Activated CD8-positive, alpha-beta T cell treated with anti-CD3 and anti-CD28 coated beads, Interleukin-2, amount 10 ng/mL, durations not matched to agents 7 days and 5 days (primary cell): ENCODE results near the gene ARHGAP36. TPM values are rescaled to one million over a fixed set of nuclear protein-coding genes. Genes with fewer than 3 reads are reported as not detected.

Source experiments
- ATAC-seq: fragments of 150-1000 bp; cut with Tn5 transposase; one replicate; pipeline ENCODE4 v1.10.0; 2021; ENCODE audit warnings: moderate library complexity
- CTCF ChIA-PET: fragments of 350-600 bp; sonication (Branson Sonifier 250); formaldehyde crosslinking; loops from one replicate; lab custom pipeline; 2021; ENCODE audit warnings: antibody characterized with exemption; lab: Charles Lee
- POLR2A ChIA-PET: fragments of 350-600 bp; sonication (Branson Sonifier 250); formaldehyde crosslinking; loops from one replicate; lab custom pipeline; 2021; ENCODE audit warnings: antibody characterized with exemption; lab: Charles Lee
- DNase-seq: peaks from one replicate; pipeline ENCODE4 v3.0.0-alpha.2; 2020
- H3K27ac Mint-ChIP-seq: one replicate; pipeline ENCODE4 v1.8.0; 2021; ENCODE audit warnings: mild to moderate bottlenecking, mixed read lengths
- H3K27me3 Mint-ChIP-seq: one replicate; pipeline ENCODE4 v1.8.0; 2021; ENCODE audit warnings: low read depth, mixed read lengths
- H3K36me3 Mint-ChIP-seq: one replicate; pipeline ENCODE4 v1.8.0; 2021; ENCODE audit warnings: low read depth, mixed read lengths
- H3K4me1 Mint-ChIP-seq: one replicate; pipeline ENCODE4 v1.8.0; 2021; ENCODE audit warnings: low read depth, mixed read lengths
- H3K4me3 Mint-ChIP-seq: one replicate; pipeline ENCODE4 v1.8.0; 2021; ENCODE audit warnings: mild to moderate bottlenecking, mixed read lengths
- H3K9me3 Mint-ChIP-seq: one replicate; pipeline ENCODE4 v1.8.0; 2022; ENCODE audit warnings: mixed read lengths; ENCODE audit not compliant: insufficient read depth
- total RNA-seq, 2 experiments: library from RNA; stranded (reverse); gene quantifications; one replicate each; pipeline ENCODE4 v1.2.3, GENCODE V29; 2021

ARHGAP36 gene
- total RNA-seq, result not detected

GRCh38 chrX:131058136-131058868 lies at the start of gene ARHGAP36:
Gene ARHGAP36 (plus strand): TSS chrX:131058346. CDS start chrX:131081666, 23,320 bp downstream.
- POLR2A ChIA-PET, result no interaction called here

GRCh38 chrX:131010186-131010585 lies 48.0 kb upstream of the ARHGAP36 start:
- no peaks in the 10 kb centered on the region for H3K4me1 Mint-ChIP-seq
- H3K9me3 Mint-ChIP-seq, result no peaks in the 10 kb centered on the region
- H3K27me3 Mint-ChIP-seq, result no peaks in the 10 kb centered on the region
- no peaks in the 10 kb centered on the region for H3K36me3 Mint-ChIP-seq
- CTCF ChIA-PET, result no interaction called here
- ATAC-seq (no peak), DNase-seq (no peak)
- POLR2A ChIA-PET, result no interaction called here
- no peak overlapping the region for H3K4me3 Mint-ChIP-seq
- no peak overlapping the region for H3K27ac Mint-ChIP-seq

More at GRCh38 chrX:131058136-131058868, at the start of gene ARHGAP36:
- no peaks in the 10 kb centered on the region for H3K4me1 Mint-ChIP-seq
- DNase-seq, result no peak
- H3K36me3 Mint-ChIP-seq, result no peaks in the 10 kb centered on the region
- no peak for ATAC-seq
- no peak within 1 kb of the TSS for H3K27ac Mint-ChIP-seq
- CTCF ChIA-PET, result no interaction called here
- peaks cover 22% of the 10 kb centered on the region for H3K27me3 Mint-ChIP-seq
- H3K9me3 Mint-ChIP-seq, result no peaks in the 10 kb centered on the region
- H3K4me3 Mint-ChIP-seq, result no peak within 1 kb of the TSS

GRCh38 chrX:131025336-131025735 lies 32.8 kb upstream of the ARHGAP36 start:
- CTCF ChIA-PET, result no interaction called here
- no peaks in the 10 kb centered on the region for H3K9me3 Mint-ChIP-seq
- POLR2A ChIA-PET, result no interaction called here

GRCh38 chrX:131032354-131033230 lies 25.6 kb upstream of the ARHGAP36 start:
- ATAC-seq (no peak), DNase-seq (no peak)
- H3K4me3 Mint-ChIP-seq, result no peak overlapping the region
- peaks cover 2% of the 10 kb centered on the region for H3K27me3 Mint-ChIP-seq
- H3K36me3 Mint-ChIP-seq, result no peaks in the 10 kb centered on the region
- ChIA-PET POLR2A (no interaction called here), CTCF (no interaction called here)
- no peak overlapping the region for H3K27ac Mint-ChIP-seq
- H3K4me1 Mint-ChIP-seq, result no peaks in the 10 kb centered on the region
- H3K9me3 Mint-ChIP-seq, result no peaks in the 10 kb centered on the region

More at GRCh38 chrX:131025336-131025735, 32.8 kb upstream of the ARHGAP36 start:
- Mint-ChIP-seq H3K27ac (no peak overlapping the region), H3K4me3 (no peak overlapping the region), H3K36me3 (no peaks in the 10 kb centered on the region), H3K27me3 (peaks cover 4% of the 10 kb centered on the region), H3K4me1 (no peaks in the 10 kb centered on the region)
- ATAC-seq (no peak), DNase-seq (no peak)

GRCh38 chrX:131034063-131034462 lies 24.1 kb upstream of the ARHGAP36 start:
- no peak for ATAC-seq
- POLR2A ChIA-PET, result no interaction called here

GRCh38 chrX:131040781-131041180 lies 17.4 kb upstream of the ARHGAP36 start:
- POLR2A ChIA-PET, result no interaction called here
- Mint-ChIP-seq H3K27me3 (no peaks in the 10 kb centered on the region), H3K4me3 (no peak overlapping the region), H3K4me1 (no peaks in the 10 kb centered on the region), H3K27ac (no peak overlapping the region), H3K9me3 (no peaks in the 10 kb centered on the region), H3K36me3 (no peaks in the 10 kb centered on the region)
- ATAC-seq (no peak), DNase-seq (no peak)
- CTCF ChIA-PET, result no interaction called here

More at GRCh38 chrX:131034063-131034462, 24.1 kb upstream of the ARHGAP36 start:
- DNase-seq, result no peak
- H3K9me3 Mint-ChIP-seq, result no peaks in the 10 kb centered on the region
- H3K36me3 Mint-ChIP-seq, result no peaks in the 10 kb centered on the region
- no peaks in the 10 kb centered on the region for H3K4me1 Mint-ChIP-seq
- H3K27me3 Mint-ChIP-seq, result no peaks in the 10 kb centered on the region
- H3K27ac Mint-ChIP-seq, result no peak overlapping the region
- CTCF ChIA-PET, result no interaction called here
- no peak overlapping the region for H3K4me3 Mint-ChIP-seq

- Mint-ChIP-seq H3K27ac (no peak overlapping the region), H3K9me3 (no peaks in the 10 kb centered on the region), H3K4me1 (no peaks in the 10 kb centered on the region), H3K36me3 (no peaks in the 10 kb centered on the region), H3K27me3 (no peaks in the 10 kb centered on the region), H3K4me3 (no peak overlapping the region)
- DNase-seq, result no peak
- ChIA-PET POLR2A (no interaction called here), CTCF (no interaction called here)
- no peak for ATAC-seq
These were observed 16.5 kb upstream of the ARHGAP36 start for GRCh38 chrX:131041667-131042066.

GRCh38 chrX:131045726-131046125 lies 12.4 kb upstream of the ARHGAP36 start:
- ChIA-PET CTCF (no interaction called here), POLR2A (no interaction called here)
- no peaks in the 10 kb centered on the region for H3K27me3 Mint-ChIP-seq
- no peaks in the 10 kb centered on the region for H3K9me3 Mint-ChIP-seq
- H3K27ac Mint-ChIP-seq, result no peak overlapping the region
- H3K36me3 Mint-ChIP-seq, result no peaks in the 10 kb centered on the region
- no peak for DNase-seq
- no peaks in the 10 kb centered on the region for H3K4me1 Mint-ChIP-seq
- no peak for ATAC-seq
- H3K4me3 Mint-ChIP-seq, result no peak overlapping the region

GRCh38 chrX:131046596-131046995 lies 11.6 kb upstream of the ARHGAP36 start:
- Mint-ChIP-seq H3K4me3 (no peak overlapping the region), H3K27ac (no peak overlapping the region), H3K27me3 (no peaks in the 10 kb centered on the region), H3K4me1 (no peaks in the 10 kb centered on the region), H3K9me3 (no peaks in the 10 kb centered on the region), H3K36me3 (no peaks in the 10 kb centered on the region)
- no peak for DNase-seq
- POLR2A ChIA-PET, result no interaction called here
- CTCF ChIA-PET, result no interaction called here
- no peak for ATAC-seq

- CTCF ChIA-PET, result no interaction called here
- ATAC-seq (no peak), DNase-seq (no peak)
- Mint-ChIP-seq H3K4me1 (no peaks in the 10 kb centered on the region), H3K36me3 (no peaks in the 10 kb centered on the region), H3K9me3 (no peaks in the 10 kb centered on the region), H3K27ac (no peak overlapping the region), H3K27me3 (no peaks in the 10 kb centered on the region), H3K4me3 (no peak overlapping the region)
- POLR2A ChIA-PET, result no interaction called here
These were observed 11.0 kb upstream of the ARHGAP36 start for GRCh38 chrX:131047180-131047579.

GRCh38 chrX:131053076-131053475 lies 5.1 kb upstream of the ARHGAP36 start:
- CTCF ChIA-PET, result no interaction called here
- H3K27ac Mint-ChIP-seq, result no peak overlapping the region
- H3K4me1 Mint-ChIP-seq, result no peaks in the 10 kb centered on the region
- no peak overlapping the region for H3K4me3 Mint-ChIP-seq
- ATAC-seq (no peak), DNase-seq (no peak)
- peaks cover 6% of the 10 kb centered on the region for H3K27me3 Mint-ChIP-seq
- POLR2A ChIA-PET, result no interaction called here
- no peaks in the 10 kb centered on the region for H3K36me3 Mint-ChIP-seq
- no peaks in the 10 kb centered on the region for H3K9me3 Mint-ChIP-seq

GRCh38 chrX:131054906-131055305 lies 3.2 kb upstream of the ARHGAP36 start:
- no peaks in the 10 kb centered on the region for H3K36me3 Mint-ChIP-seq
- no peak overlapping the region for H3K27ac Mint-ChIP-seq
- ChIA-PET POLR2A (no interaction called here), CTCF (no interaction called here)
- H3K4me3 Mint-ChIP-seq, result no peak overlapping the region
- H3K27me3 Mint-ChIP-seq, result peaks cover 17% of the 10 kb centered on the region
- no peaks in the 10 kb centered on the region for H3K4me1 Mint-ChIP-seq
- ATAC-seq (no peak), DNase-seq (no peak)
- no peaks in the 10 kb centered on the region for H3K9me3 Mint-ChIP-seq
